Femur (tissue), 1 donor: ENCODE measurements around the gene FXYD3.
"Not testable (repeated sequence)": the region's sequence is repeated elsewhere in the genome, so short reads cannot be mapped to it uniquely, and the experiment has no call there.

Source experiments
- DNase-seq: peaks from one replicate; pipeline ENCODE4 v3.0.0-alpha.2; 2017

Gene FXYD3

DNA sequence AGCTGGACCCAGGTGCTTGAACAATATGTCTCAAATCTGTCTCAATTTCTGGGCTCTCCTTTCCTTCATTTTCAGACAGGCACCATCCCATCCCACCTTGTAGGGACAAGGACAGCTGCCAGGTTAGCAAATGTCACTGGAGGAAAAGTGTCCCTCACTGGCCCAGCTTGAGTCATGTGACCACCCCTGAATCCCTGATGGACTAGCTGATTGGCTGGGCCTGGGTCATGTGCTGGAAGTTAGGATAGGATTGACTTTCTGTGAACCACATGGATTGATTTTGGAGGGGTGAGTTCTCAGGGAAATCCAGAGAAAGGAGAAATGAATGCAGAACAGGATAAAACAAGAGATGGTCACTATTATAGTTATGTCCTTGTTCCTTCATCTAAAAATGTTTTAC lies 28.2 kb upstream of the FXYD3 start:
- no peak for DNase-seq

DNA sequence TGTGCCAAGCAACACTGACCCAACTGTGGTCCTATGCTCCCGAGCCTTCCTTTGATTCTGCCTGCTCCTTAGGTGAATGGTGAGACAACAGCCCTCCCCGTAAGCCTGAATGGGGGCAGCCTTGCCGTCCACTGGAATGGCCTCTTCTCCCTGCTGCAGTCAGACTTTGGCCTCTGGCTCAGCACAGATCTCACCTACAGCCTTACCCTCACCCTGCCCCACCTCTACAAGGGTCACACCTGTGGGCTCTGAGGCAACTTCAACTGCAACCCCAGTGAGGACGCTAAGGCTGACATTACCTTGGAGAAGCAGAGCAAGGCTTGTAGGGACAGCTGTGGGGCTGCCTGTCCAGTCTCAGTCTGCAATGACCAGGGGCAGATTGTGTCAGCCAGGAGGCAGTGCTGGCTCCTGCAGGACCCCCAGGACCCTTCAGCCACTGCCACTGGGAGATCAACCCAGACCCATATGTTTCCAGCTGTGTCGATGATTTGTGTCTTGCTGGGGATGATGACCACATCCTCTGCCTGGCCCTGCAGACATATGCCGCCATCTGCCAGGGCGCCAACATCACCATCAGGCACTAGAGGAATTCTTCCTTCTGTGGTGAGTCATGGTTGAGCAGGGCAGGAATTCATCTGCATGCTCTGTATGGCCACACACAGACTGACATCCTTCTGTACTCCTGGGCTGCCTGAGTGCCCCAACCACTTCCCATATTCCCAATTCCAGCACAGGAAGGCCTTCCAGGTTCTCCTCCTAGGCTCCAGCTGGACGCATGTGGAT lies 27.3 kb upstream of the FXYD3 start:
- no peak for DNase-seq

DNA sequence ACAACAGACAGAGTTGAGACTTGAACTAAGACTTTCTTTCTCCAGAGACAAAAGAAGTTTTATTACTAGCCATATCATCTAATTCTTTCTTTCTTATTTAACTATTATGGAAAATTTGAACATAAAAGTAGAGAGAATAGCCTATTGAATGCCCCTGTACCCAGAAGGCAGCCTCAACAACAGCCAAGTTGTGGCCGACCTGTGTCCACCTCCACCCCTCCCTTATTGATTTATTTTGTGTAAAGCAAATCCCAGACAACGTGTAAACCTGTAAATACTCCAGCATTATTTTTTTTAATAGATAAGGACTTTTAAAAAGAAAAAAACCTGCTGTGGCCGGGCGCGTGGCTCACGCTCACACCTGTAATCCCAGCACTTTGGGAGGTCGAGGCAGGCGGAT lies 26.1 kb upstream of the FXYD3 start:
- no peak for DNase-seq

DNA sequence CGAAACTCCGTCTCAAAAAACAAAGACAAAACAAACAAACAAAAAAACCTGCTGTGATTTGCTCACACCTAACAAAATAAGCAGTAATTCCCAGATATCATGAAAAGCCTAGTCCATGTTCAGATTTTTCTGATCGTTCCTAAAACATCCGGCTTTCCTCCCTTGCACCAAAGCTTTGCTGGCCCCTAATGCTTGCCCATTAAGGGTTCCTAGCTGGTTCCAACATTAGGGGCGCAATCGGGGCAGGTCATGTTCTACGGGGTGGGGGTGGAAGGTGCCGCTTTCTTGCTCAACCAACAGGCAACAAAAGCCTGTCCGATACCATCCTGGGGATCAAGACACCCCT lies 25.5 kb upstream of the FXYD3 start:
- DNase-seq: no peak

DNA sequence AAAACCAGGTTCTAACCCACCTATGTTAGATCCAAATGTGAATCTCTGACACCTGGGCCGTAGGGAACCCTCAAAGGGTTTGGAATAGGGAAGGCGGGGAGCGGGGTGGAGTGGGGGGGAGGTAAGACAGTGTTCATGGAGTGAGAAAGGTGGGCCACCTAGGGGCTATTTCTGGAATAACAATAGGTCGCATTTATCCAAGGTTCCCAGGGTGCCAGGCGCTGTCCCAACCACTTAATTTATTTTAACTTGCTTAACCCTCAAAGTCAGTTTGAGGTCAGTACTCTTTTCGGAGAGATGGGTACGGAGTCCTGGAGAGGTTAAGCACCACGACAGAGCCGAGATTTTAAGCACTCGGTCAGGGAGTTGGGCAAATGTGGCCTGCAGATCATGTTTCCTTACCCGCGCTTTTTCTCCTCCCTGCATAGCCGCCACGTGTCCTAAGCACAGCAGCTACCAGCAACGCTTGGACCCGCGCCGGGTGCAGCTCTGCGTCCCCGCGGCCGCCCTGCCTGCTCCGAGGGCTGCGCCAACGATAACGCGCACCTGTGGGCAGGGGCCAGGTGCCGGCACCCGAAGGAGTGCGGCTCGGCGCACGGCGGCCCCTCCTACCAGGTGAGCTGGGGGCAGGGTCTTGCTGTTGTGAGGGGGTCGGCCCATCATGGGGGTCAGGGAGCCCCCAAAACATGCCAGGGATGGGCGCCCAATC lies 25.0 kb upstream of the FXYD3 start:
- DNase-seq: peak; percentile 55

DNA sequence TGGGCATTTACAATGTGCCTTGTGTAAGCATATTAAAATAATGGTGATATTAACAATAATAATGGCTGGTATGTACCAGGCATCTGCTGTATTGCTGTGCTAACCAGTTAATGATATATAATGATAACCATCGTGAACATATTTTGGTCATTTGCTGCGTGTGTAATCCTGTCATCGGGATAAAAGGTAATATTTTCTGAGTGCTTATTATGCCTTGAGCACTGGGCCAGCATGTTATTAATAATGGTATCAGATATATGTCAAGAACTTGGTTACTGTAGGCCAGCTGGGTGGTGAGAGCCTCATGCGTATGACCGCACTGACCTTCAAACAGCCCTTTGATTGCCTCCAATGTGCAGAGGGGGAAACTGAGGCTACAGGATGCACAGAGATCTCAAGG lies 22.2 kb upstream of the FXYD3 start:
- no peak for DNase-seq

DNA sequence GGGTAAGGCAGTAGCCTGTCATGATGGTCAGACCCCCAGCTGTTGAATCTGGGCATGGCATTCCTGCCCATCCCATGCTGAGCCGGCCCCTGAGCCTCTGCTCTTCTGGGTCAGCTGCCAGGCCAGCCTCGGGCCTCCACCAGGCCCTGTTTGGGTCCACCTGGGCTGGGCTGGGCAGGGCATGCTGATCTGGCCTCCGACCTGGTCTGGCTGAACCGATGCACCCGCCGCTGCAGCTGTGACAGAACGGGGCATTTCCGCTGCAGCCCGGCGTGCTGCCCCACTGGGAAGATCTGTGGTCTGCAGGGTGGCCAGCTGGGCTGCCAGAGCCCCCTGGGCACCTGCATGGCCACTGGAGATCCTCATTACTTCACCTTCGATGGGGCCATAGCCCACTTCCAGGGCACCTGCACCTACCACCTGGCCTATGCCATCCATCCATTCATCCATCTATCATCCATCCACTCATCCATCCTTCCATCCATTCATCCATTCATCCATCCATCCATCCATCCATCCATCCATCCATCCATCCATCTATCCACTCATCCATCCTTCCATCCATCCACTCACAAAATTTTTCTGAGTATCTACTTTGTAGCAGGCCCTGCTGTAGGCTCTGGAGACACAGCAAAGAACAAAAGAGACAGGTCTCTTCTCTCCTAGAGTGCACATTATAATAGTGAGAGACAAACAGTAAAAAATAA lies 21.5 kb upstream of the FXYD3 start:
- no peak for DNase-seq

DNA sequence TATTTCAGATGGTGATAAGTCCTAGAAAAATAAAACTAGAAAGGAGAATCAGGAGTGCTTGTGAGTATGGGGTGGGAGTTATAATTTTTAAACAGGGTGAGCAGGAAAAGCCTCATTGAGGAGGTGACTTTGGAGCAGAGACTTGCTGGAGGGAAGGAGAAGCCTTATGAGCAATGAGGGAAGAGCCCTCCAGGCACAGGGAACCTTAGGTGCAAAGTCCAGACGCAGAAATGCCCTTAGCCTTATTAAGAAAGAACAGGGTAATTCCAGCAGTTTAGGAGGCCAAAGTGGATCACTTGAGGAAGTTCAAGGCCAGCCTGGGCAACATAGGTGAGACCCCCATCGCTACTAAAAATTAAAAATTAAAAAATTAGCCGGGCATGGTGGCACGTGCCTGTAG lies 21.0 kb upstream of the FXYD3 start:
- DNase-seq: no peak

DNA sequence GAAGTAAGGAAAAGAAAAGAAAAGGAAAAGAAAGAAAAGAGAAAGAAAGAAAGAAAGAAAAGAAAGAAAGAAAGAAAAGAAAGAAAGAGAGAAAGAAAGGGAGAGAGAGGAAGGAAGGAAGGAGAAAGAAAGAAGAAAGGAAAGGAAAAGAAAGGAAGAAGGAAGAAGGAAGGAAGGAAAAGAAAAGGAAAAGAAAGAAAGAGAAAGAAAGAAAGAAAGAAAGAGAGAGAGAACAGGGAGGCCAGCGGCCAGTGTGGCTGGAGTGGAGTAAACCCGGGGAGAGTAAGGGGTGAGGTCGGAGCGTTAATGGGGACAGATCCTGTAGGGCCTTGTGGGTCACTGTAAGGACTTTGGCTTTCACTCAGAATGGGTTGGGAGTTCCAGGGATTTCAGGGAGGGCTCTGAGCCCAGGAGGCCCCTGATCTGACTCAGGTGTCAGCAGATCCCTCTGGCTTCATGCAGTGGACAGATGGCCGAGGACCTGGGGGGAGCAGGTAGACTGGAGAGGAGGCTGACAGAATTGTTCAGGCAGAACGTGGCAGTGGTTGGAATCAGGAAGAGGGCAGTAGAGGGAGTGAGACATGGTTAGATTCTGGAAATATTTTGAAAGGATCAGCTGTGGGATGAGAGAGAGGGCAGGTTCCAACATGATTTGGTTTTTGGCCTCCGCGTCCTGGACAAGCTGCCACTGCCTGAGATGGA lies 19.8 kb upstream of the FXYD3 start:
- DNase-seq: no peak

DNA sequence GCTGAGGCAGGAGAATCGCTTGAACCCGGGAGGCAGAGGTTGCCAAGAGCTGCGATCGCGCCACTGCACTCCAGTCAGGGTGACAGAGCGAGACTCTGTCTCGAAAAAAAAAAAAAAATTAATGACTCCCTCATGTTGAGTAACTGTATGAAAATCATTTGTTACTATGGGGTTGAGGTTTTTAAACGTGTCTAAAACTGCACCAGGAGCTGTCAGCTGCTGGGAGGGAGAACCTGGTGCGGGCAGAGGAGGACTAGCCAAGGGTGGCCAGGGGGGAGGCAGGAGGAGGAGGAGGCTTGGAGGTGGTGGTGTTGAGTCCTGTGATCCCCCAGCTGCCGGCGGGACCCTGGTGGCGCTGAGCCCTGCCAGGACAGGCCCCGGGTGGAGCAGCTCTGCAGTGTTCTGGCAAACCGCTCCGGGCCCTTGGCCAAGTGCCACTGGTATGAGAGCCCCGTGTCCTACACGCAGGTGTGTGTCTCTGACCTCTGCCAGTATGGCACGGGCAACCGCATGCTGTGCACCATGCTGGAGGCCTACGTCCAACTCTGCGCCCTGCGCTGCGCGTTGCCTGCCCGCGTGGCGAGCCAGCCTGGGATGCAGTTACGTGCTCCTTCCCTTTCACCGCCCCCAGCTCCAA lies 17.1 kb upstream of the FXYD3 start:
- DNase-seq: no peak

DNA sequence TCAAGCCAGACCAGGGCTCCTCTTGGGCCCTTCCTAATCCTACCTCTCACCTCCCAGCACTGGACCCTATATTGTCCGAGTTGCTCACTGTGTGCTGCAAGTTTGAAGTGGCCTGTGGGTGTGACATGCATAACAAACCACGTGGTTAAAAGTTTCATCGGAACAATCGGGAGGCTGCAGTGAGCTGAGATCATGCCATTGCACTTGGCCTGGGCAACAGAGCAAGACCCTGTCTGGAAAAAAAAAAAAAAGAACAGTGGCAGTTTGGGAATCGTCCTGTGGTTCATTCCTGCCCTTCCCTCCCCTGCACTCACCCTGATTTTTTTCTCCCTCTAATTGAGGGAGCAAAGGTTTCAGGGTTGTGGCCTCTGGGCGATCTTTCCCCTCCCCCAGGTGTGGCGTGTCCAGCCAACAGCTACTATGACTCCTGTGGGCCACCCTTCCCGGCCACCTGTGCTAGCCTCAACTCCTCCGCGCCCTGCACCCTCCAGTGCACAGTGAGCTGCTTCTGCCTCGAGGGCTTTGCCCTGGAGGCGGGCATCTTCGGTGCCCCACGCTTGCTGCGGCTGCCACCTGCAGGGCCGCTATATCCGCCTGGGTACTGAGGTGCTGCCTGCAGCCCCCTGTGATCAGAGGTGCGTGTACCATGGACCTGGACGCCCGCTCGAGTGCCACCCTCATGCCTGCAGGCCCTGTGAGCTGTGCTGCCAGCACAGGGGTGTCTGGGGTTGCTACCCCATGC lies 16.3 kb upstream of the FXYD3 start:
- no peak for DNase-seq

DNA sequence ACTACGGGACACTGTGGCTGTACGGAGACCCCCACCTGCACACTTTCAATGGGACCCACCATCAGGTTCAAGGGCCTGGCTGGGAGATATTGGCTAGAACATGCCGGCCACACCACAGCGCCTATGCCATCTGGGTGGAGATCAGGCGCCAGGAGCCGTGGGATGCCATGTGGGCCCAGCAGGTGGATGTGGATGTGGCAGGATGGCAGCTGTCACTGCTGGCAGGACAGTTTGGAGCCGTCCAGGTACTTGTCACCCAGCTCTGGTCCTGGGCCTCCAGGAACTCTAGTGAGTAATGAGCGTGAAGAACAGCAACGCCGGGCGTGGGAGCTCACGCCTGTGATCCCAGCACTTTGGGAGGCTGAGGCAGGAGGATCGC lies 15.7 kb upstream of the FXYD3 start:
- DNase-seq: no peak

DNA sequence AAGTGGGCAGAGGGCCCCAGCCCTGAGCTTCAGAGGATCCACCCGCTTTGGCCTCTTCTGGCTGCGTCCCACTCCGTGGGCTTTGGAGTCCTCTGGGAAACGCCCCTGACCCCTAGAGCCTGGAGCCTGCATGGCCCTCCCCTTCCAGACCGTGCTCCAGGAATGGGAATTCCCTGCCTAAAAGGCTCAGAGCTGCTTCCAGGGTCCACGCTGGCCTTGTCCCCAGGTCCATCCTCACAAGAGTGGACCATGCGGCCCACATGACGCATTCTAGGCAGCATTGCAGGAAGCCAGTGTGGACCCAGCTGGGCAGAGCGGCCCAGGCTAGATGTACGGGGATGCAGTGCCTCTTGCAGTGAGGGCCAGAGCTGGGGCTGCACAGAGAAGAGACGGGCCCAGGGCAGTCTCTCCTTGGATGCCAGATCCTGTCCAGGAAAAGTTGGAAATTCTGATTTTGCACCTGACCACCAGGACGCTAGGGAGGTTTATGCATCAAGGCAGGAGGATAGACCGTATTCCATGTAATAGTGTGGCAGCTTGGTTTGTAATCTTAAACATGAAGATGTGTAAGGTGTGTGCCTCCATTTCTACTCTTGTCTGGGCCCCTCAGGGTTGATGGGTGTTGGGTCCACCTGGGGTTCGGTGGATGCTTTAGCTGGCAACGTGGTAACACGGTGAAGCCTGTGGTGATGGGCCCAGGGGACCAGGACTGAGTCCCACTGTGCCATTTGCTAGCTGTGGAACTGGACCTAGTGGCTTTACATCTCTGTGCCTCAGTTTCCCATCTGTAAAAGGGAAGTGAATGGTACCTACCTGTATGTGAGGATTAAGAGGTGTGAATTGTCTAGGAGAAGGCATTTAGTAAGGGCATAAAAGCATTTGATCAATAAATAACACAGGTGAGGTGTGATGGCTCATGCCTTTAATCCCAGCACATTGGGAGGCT lies 14.8 kb upstream of the FXYD3 start:
- DNase-seq: no peak

DNA sequence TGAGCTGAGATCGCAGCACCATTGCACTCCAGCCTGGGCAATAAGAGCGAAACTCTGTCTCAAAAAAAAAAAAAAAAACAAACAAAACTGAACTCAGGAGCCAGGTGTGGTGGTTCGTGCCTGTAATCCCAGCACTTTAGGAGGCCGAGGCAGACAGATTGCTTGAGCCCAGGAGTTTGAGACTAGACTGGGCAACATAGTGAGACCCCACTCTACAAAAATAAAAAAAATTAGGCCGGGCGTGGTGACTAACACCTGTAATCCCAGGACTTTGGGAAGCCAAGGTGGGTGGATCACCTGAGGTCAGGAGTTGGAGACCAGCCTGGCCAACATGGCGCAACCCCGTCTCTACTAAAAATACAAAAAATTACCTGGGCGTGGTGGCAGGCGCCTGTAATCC lies 13.7 kb upstream of the FXYD3 start:
- not testable (repeated sequence) for DNase-seq

DNA sequence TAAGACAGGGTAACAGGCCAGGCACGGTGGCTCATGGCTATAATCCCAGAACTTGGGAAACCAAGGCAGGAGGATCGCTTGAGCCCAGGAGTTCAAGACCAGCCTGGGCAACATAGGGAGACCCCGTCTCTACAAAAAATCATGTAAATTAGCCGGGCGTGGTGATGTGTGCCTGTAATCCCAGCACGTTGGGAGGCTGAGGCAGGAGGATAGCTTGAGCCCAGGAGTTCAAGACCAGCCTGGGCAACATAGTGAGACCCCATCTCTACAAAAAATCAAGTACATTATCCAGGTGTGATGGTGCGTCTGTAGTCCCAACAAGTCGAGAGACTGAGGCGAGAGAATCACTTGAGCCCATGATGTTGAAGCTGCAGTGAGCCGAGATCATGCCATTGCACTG lies 12.0 kb upstream of the FXYD3 start:
- DNase-seq: not testable (repeated sequence)

DNA sequence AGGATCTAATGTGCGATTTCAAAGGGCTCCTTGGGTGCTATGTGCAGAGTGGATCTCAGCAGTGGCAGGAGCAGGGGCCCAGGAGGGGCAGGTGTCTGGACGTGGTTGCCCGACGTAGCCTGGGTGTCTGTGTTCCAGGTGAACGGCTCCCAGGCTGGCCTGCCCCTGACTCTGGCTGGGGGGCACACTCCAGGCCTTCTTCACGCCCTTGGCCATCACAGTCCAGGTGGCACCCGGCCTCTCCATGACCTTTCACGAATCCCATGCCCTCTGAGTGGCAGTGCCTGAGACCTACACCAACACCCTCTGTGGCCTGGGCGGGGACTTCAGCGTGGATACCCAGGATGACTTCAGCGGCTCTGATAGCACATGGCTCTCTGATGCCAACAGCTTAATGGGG lies 11.3 kb upstream of the FXYD3 start:
- no peak for DNase-seq

DNA sequence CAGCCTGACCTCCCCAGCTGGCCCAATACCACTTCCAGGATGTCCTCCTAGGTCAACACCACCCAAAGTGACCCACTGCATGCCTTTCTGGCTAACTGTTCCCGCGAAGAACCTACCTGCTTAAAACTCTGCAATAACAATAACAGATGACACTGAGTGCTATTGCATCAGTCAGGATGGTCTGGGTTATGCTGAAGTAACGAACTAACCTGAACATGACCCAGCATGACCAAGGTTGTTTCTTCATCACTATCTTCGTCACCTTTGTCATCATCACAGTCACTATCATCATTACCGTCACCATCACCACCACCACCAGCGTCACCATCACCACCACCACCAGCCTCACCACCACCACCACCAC lies 10.6 kb upstream of the FXYD3 start:
- DNase-seq: no peak

DNA sequence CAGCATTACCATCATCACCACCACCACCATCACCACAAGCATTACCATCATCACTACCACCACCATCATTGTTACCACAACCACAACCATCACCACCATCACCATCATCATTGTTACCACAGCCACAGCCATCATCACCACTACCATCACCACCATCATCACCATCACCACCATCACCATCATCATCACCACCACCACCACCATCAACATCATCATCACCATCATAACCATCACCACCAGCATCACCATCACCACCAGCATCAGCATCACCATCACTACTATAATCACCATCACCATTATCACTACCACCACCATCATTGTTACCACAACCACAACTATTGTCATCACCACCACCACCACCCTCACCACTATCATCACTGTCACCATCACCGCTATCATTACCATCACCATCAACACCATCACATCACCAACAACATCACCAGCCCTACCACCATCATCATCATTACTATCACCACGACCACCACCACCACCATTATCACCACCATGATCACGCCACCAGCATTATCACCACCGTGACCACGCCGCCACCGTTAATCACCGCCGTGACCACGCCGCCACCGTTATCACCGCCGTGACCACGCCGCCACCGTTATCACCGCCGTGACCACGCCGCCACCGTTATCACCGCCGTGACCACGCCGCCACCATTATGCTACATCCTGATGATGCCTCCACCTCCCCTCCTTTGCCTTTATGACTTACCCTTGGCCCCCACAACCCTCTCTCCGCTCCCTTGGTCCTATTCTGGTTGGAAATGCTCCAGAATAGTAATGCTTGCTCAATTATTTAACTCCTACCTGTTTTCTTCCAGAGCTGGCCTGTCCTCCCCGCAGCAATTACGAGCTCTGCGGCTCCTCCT lies 10.0 kb upstream of the FXYD3 start:
- DNase-seq: no peak

DNA sequence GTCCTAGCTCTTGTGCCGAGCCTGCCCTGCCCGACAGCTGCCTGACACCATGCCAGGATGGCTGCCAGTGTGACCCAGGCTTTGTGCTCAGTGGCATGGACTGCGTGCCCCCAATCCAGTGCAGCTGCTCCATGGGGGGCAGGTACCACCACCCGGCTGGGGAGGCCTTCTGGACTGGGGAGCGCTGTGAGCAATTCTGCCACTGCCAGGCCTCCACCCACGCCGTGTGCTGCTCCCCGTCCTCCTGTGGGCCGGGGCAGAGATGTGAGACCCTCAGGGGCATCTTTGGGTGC lies 9.4 kb upstream of the FXYD3 start:
- DNase-seq: no peak

DNA sequence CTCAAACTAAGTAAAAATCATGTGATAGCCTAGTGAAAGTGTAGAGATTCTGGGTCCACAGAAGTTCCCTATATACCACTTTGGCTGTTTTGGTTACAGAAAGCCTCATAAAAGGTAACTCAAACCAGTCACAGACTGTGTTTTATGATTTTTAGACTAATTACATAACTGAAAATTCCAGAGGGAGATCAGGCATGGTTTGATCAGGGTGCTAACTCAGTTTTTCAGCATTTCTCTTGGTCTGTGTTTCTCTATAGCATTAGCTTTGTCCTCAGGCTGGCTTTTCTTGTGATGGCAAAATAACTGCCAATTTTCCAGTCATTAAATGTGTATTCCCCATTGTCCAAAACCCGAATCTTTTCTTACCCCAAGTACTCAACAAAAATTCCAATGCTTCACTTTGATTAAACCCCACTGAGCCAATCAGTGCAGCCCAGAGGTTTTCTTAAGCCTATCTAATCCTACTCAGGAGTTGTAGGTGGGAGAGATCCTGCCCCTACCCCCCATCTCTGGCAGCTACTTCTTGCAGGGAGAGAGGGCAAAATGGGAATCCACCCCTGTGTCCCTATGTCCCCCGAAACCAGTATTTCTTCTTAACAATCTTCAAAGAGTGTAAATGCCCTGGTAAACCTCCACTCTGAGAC lies 8.6 kb upstream of the FXYD3 start:
- no peak for DNase-seq
